ENCODE data around the gene CYP2W1.

The CYP2W1 gene

GRCh38 chr7:966291-967069, 16.5 kb upstream of the CYP2W1 start:
- DNase-seq (ENCODE audit: low spot score), result no peak

DNA sequence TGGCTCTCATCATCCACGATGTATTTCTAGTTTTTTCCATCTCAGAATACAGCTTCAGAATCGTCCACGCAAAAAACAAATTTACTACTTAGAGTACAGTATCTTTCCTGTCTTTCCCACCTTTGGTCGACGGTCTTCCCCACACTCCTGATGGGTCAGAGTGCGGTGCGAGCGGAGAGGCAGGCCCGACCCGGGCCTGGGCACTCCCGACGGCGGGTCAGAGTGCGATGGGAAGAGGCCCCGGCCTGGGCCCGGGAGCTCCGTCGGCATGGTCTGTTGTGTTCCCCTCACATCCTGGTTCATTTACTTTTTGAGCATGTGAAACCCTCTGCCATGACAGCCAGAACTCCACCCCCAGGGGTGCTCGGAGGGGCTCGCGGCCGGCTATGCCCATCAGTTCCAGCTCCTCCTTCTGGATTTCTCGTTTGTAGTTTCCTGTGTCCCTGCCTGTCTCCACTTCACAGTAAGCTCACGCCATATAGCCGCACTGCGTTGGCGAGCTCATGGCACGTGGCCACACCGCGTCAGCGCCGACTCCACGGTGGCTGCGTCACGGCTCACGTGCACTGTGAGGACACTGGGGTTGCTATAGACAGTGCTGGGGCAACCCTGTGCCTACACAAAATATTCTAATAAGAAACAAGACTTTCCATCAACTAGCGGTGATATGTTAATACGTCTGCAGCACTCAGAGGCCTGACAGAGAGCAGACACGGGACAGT, 15.5 kb upstream of the CYP2W1 start:
- no peak for DNase-seq (ENCODE audit: low spot score)

- no peak for DNase-seq (ENCODE audit: low spot score)
These were observed 14.5 kb upstream of the CYP2W1 start for GRCh38 chr7:968205-969105.

GRCh38 chr7:969403-969802, 13.6 kb upstream of the CYP2W1 start:
- no peak for DNase-seq (ENCODE audit: low spot score)

DNA sequence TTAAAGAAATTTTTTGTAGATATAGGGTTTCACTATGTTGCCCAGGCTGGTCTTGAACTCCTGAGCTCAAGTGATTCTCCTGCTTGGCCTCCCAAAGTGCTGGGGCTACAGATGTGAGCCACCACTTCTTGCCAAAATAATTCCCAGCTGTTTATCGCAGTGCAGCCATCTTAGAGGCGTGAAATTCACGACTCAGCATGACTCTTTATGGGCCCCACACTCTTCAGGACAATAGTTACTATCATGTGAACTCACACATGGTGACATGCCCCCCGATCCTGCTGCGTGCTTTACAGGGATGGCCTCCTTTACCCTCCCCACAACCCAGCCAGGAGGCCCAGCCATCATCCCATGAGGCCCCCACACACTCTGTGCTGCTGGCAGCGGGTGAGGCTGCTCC, 12.2 kb upstream of the CYP2W1 start:
- DNase-seq (ENCODE audit: low spot score), result no peak

DNA sequence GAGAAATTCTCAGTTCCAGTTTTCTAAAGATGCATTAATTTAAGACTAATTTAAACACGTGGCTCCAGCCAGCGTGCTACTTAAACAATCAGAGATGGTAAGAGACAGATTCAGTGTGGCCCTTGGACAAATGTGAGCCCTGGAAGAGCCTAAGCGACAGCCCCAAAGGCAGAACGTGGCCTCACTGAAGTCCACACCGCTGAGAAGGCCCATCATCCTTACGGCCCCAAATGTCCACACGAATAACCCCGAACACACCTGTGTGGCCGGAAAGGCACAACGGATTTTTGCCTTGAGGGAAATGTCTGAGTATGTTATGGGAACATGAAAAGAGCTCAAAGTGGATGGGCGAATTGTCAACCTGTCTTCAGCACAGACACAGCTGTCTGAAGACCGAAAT, 10.9 kb upstream of the CYP2W1 start:
- DNase-seq (ENCODE audit: low spot score), result no peak

DNA sequence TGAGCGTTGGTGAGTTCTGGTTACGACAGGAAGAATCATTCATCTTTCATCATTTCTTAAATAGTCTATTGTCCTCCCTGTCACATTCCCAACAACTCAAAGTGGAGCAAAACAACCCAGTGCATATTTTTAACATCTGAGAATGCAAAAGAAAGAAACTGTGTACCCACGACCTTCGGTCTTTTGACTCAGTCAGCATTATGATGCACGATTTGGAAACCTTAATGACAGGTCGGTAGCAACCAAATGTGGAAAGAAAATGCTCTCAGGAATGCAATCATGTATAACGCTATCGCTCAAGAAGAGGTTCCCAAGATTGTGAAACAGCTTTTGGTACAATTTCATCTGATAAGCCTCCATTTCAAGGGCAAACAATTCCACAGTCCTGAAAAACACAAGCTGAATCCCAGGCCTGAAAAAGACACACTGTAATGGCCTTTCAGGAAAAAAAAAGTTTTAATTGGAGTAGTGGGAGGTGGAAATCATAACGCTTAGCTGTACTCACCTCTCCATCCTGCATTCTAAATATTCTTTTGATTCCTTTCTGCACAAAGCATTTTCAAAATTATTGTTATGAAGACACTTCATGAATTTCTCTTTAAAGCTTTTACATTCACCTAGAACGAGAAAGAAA, 10.2 kb upstream of the CYP2W1 start:
- DNase-seq (ENCODE audit: low spot score), result no peak

DNA sequence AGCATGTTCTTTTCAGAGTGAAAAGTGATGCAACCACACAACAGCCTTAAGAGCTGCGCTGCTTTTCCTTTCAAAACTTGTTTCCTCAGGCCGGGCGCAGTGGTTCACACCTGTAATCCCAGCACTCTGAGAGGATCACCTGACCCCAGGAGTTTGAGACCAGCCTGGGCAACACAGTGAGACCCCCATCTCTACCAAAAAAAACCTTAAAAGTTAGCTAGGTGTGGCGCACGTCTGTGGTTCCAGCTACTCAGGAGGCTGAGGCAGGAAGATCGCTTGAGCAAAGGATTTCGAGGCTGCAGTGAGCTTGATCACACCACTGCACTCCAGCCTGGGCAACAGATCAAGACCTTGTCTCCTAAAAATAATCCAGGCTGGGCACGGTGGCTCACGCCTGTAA, 9.7 kb upstream of the CYP2W1 start:
- no peak for DNase-seq (ENCODE audit: low spot score)

- DNase-seq (ENCODE audit: low spot score), result no peak
These were observed 8.8 kb upstream of the CYP2W1 start for GRCh38 chr7:974172-974571.

DNA sequence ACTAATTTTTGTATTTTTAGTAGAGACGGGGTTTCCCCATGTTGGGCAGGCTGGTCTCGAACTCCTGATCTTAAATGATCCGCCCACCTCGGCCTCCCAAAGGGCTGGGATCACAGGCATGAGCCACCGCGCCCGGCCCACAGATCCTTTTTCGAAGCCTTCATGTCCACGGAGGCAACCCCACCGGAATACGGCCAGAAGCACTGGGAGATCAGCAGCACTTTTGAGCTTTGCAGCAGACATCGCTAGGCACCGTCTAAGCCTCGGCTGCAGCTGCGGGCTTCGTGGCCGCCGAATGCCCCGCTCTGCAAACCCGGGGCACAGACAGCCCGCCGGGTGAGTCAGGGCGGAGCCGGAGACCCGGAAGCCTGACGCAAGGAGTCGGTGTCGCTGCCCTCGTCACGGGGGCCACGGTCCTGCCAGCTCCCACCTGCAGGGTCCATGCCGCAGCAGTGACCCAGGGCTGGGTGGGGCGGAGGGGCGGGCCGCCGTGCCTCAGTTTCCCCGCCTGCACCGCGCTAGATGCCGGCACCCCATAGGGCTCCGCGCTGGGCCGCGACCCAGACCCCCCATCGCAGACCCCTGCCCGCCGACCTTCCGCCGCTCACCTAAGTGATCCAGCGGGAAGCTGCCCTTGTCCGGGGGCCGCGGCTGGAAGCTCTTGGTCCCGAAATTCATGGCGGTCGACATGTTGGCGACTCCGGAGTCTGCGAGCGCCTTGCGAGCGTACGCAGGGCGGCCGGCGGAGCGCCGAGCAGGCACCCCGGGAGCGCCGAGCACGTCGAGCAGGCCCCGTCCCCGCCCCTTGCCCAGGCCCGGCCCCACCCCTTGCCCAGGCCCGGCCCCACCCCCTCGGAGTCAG, 7.9 kb upstream of the CYP2W1 start, which contains the start of gene COX19:
Gene COX19 (minus strand): TSS at position 730 of the 862 bp plus-strand sequence. CDS start 40 bp downstream, at position 690.
- peak; percentile 88 for DNase-seq (ENCODE audit: low spot score)

DNA sequence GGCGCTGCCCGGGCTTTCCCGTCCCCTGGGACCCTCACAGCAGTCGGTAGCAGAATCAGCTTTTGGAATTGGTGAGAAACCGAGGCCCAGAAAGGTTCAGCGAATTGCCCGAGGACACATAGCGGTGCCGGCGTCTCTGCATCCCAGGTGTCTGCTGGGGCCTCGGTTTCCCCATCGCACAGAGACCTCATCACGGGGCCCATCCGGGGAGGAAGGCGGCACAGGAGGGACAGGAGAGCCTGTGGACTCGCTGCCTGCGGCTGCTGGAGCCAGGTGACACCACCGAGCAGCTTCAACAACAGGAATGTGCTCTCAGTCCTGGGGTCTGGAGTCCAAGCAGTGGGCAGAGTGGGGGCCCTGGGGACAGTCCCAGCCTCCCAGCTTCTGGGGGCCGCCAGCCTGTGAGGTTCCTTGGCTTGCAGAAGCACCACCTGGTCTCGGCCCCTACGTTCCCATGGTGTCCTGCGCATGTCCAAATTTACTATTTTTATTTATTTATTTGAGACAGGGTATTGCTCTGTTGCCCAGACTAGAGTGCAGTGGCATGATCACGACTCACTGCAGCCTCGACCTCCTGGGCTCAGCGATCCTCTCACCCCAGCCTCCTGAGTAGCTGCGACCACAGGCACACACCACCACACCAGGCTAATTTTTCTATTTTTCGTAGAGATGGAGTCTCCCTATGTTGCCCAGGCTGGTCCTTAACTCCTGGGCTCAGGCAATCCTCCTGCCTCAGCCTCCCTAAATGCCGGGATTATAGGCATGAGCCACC, 7.1 kb upstream of the CYP2W1 start:
- no peak for DNase-seq (ENCODE audit: low spot score)

- no peak for DNase-seq (ENCODE audit: low spot score)
These were observed 6.1 kb upstream of the CYP2W1 start for GRCh38 chr7:976901-977325.

GRCh38 chr7:977326-978048, 5.5 kb upstream of the CYP2W1 start:
- DNase-seq (ENCODE audit: low spot score), result no peak

GRCh38 chr7:978049-978346, 5.0 kb upstream of the CYP2W1 start:
- DNase-seq (ENCODE audit: low spot score), result no peak

DNA sequence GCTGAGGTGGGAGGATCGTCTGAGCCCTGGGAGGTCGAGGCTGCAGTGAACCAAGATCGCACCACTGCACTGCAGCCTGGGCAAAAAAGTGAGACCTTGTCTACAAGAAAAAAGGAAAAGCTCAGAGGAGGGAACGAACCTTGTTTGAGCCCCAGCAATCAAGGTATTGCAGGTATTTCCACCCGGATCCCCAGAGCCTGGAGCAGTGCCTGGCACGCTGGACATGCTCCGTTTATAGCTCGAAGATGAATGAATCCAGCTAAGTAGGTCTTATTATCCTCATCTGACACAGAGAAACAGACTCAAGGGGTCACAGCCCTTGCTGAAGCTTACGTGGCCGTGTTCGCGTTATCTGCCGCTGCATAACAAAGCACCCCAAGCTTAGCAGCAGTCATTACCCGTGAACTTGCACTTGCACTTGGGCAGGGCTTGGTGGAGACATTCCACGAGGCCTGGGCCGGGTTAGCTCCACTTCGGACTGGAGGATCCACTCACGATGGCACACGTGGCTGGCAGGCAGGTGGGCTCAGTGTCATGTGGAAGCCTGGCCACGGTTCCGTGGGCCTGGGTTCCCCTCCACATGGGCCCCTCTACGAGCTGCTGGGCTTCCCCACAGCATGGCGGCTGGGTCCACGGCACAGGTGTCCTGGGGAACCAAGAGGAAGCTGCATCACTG, 4.4 kb upstream of the CYP2W1 start:
- DNase-seq (ENCODE audit: low spot score), result no peak

DNA sequence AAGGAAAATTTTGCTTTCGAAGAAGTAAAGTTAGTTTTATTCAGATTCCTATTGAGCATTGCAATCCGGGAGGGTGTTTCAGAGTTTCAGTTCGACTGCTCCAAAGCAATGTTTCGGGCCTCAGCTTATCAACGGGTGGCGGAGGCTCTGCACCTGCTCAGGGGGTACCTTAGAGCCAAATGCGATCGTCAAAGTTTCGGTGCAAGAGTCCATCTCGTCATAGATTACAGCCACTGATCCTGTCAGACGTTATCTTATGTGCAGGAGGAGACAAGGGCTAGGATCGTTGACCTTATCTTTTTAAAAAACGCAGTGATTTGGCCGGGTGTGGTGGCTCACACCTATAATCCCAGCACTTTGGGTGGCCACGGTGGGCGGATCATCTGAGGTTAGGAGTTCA, 3.8 kb upstream of the CYP2W1 start:
- no peak for DNase-seq (ENCODE audit: low spot score)

- DNase-seq (ENCODE audit: low spot score), result no peak
These were observed 3.0 kb upstream of the CYP2W1 start for GRCh38 chr7:979886-980571.

DNA sequence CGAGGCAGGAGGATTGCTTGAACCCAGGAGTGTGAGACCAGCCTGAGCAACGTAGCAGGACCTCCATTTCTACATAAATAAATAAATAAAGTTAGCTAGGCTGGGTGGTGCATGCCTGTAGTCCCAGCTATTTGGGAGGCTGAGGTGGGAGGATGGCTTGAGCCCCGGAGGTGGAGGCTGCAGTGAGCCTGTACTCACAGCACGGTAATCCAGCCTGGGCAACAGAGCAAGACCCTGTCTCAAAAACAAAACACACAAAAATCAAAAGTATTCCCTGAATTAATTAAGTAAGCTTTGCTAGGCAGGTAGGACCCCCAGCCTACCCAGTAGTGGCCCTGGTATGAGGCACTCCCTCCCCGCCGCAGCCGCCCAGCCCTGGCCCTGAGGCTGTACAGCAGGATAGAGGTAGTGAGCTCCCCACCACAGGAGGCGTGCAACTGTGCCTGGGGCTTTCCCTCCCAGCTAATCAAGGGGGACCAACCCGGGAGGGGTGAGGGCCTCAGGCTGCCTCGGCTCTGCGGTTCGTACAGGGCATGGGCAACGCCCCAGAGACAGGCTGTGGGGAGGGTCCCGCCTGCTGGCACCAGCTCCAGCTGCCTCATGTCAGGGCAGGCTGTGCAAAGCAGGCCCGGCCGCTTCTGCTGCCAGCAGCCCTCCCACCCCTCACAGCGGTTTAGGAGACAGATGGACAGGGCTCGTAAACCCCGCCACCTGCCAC, 1.0 kb upstream of the CYP2W1 start:
- DNase-seq (ENCODE audit: low spot score), result no peak

Data from hematopoietic multipotent progenitor cell treated with erythropoietin and hydrocortisone succinate and interleukin-3 and kit ligand, for 15 days (in vitro differentiated cells).